Caco-2 (cell line): ENCODE results near the gene ZNF383. TPM values are rescaled to one million over a fixed set of nuclear protein-coding genes. Genes with fewer than 3 reads are reported as not detected.
"Not testable (repeated sequence)": the region's sequence is repeated elsewhere in the genome, so short reads cannot be mapped to it uniquely, and the experiment has no call there.

Source experiments
- BruUV-seq: library from RNA; stranded (reverse); fragments of 400-500 nt; replicated peaks from 2 replicates; lab custom pipeline; 2021; lab: Mats Ljungman, UMichigan
- CTCF ChIA-PET: fragments of 300-600 bp; sonication (Branson Sonifier 250); formaldehyde crosslinking; loops from one replicate; lab custom pipeline; 2022; ENCODE audit warnings: antibody characterized with exemption; lab: Charles Lee
- POLR2A ChIA-PET: fragments of 300-600 bp; sonication (Branson Sonifier 250); formaldehyde crosslinking; loops from one replicate; lab custom pipeline; 2022; ENCODE audit warnings: antibody characterized with exemption; lab: Charles Lee
- DNase-seq, 2 experiments: peaks; one replicate each; pipeline versions ENCODE4 v3.0.0 to v3.0.0-alpha.2; 2020 to 2022
- H3K27me3 ChIP-seq: replicated peaks from 2 replicates; pipeline ENCODE4 v1.6.0; 2011; ENCODE audit warnings: low read length; ENCODE audit not compliant: control insufficient read depth, insufficient read depth
- H3K36me3 ChIP-seq: 2 replicates; pipeline ENCODE4 v1.5.1; 2011; ENCODE audit warnings: low read length; ENCODE audit not compliant: control insufficient read depth, insufficient read depth
- H3K4me1 ChIP-seq: fragments of 250-450 bp; sonication (Bioruptor Pico); 2 replicates; pipeline ENCODE4 v1.5.1; 2020; ENCODE audit warnings: mild to moderate bottlenecking
- H3K4me3 ChIP-seq: 2 replicates; pipeline ENCODE4 v1.5.1; 2011; ENCODE audit warnings: low read depth, mild to moderate bottlenecking, control low read depth, low read length
- H3K9me3 ChIP-seq: fragments of 250-450 bp; sonication (Bioruptor Pico); 2 replicates; pipeline ENCODE4 v1.5.1; 2020; ENCODE audit warnings: mild to moderate bottlenecking, moderate library complexity
- H3K27ac Mint-ChIP-seq: one replicate; pipeline ENCODE4 v1.8.0; 2022; ENCODE audit warnings: mixed read lengths; ENCODE audit not compliant: unreplicated experiment
- H3K27me3 Mint-ChIP-seq: one replicate; pipeline ENCODE4 v1.8.0; 2022; ENCODE audit warnings: mixed read lengths; ENCODE audit not compliant: insufficient read depth, unreplicated experiment
- H3K36me3 Mint-ChIP-seq: one replicate; pipeline ENCODE4 v1.8.0; 2022; ENCODE audit warnings: mild to moderate bottlenecking, mixed read lengths; ENCODE audit not compliant: insufficient read depth, unreplicated experiment
- H3K4me1 Mint-ChIP-seq: one replicate; pipeline ENCODE4 v1.8.0; 2022; ENCODE audit warnings: low read depth, mixed read lengths; ENCODE audit not compliant: unreplicated experiment
- H3K4me3 Mint-ChIP-seq: one replicate; pipeline ENCODE4 v1.8.0; 2022; ENCODE audit warnings: mild to moderate bottlenecking, moderate library complexity, mixed read lengths; ENCODE audit not compliant: unreplicated experiment
- H3K9me3 Mint-ChIP-seq: one replicate; pipeline ENCODE4 v1.8.0; 2022; ENCODE audit warnings: mixed read lengths; ENCODE audit not compliant: unreplicated experiment
- intact Hi-C: fragments of 100-400 bp; cut with micrococcal nuclease; formaldehyde crosslinking; loops from one replicate; pipeline ENCODE4 v1.10.0; 2022; ENCODE audit not compliant: unreplicated experiment
- total RNA-seq: library from RNA; stranded (reverse); gene quantifications from 2 replicates; pipeline ENCODE4 v1.2.3, GENCODE V29; 2022

ZNF383 gene
- total RNA-seq, 1 experiment from 2014 or later = 4.4 TPM

GRCh38 chr19:37289229-37289628, 71.2 kb downstream of the ZNF383 start:
- H3K9me3 Mint-ChIP-seq = peaks cover 10% of the 10 kb centered on the region

GRCh38 chr19:37292998-37293939, 75.3 kb downstream of the ZNF383 start:
- DNase-seq, intact Hi-C loops: not testable (repeated sequence)

More at GRCh38 chr19:37289229-37289628, 71.2 kb downstream of the ZNF383 start:
- H3K27me3 ChIP-seq, POLR2A ChIA-PET, H3K27me3 Mint-ChIP-seq, H3K4me3 Mint-ChIP-seq, BruUV-seq, H3K9me3 ChIP-seq, H3K27ac Mint-ChIP-seq, DNase-seq, H3K4me3 ChIP-seq, H3K4me1 Mint-ChIP-seq, H3K36me3 Mint-ChIP-seq, intact Hi-C loops, H3K4me1 ChIP-seq, CTCF ChIA-PET, H3K36me3 ChIP-seq: not testable (repeated sequence)

GRCh38 chr19:37294246-37294645, 76.2 kb downstream of the ZNF383 start:
- POLR2A ChIA-PET, intact Hi-C loops, H3K27ac Mint-ChIP-seq, BruUV-seq, H3K36me3 Mint-ChIP-seq, H3K4me1 ChIP-seq, H3K27me3 Mint-ChIP-seq, H3K4me3 ChIP-seq, H3K4me3 Mint-ChIP-seq, H3K36me3 ChIP-seq, H3K27me3 ChIP-seq, DNase-seq, H3K4me1 Mint-ChIP-seq, CTCF ChIA-PET, H3K9me3 ChIP-seq: not testable (repeated sequence)
- peaks cover 10% of the 10 kb centered on the region for H3K9me3 Mint-ChIP-seq

More at GRCh38 chr19:37292998-37293939, 75.3 kb downstream of the ZNF383 start:
- H3K4me3 ChIP-seq, H3K27me3 ChIP-seq, H3K27me3 Mint-ChIP-seq, H3K36me3 ChIP-seq, H3K27ac Mint-ChIP-seq, H3K4me1 Mint-ChIP-seq, H3K4me3 Mint-ChIP-seq, POLR2A ChIA-PET, CTCF ChIA-PET, BruUV-seq, H3K4me1 ChIP-seq, H3K36me3 Mint-ChIP-seq, H3K9me3 ChIP-seq: not testable (repeated sequence)
- H3K9me3 Mint-ChIP-seq = peaks cover 10% of the 10 kb centered on the region

Other genes starting within 250 kb of the ZNF383 start
- gene ZNF420, start 139.8 kb upstream of the ZNF383 start, total RNA-seq = 3.2 and 3.3 TPM in 2 replicates
- 4.3 and 7.3 TPM in 2 replicates for gene ZNF585A, start 45.5 kb upstream of the ZNF383 start, total RNA-seq
- gene ZNF585B, start 7.7 kb upstream of the ZNF383 start, total RNA-seq = 5.2 and 6.6 TPM in 2 replicates
- gene ZNF527, start 152.9 kb downstream of the ZNF383 start, total RNA-seq = 0.88 and 0.97 TPM in 2 replicates
- gene ZNF569, start 249.2 kb downstream of the ZNF383 start, total RNA-seq = not detected in 2 replicates